ENCODE measurements around the gene SEC61A1.
A peak's percentile ranks its signal among the peaks of the same experiment; 100 is the strongest.

Gene SEC61A1

GRCh38 chr3:128060473-128061381 is 8.5 kb downstream of the SEC61A1 start:
- no peak for DNase-seq

- no peak for DNase-seq
These were observed 10.0 kb downstream of the SEC61A1 start for GRCh38 chr3:128062033-128062745.

- no peak for DNase-seq
These were observed 11.6 kb downstream of the SEC61A1 start for GRCh38 chr3:128063865-128064264.

GRCh38 chr3:128064962-128065361 is 12.7 kb downstream of the SEC61A1 start:
- DNase-seq: no peak

- no peak for DNase-seq
These were observed 13.9 kb downstream of the SEC61A1 start for GRCh38 chr3:128066114-128066513.

- no peak for DNase-seq
These were observed 14.4 kb downstream of the SEC61A1 start for GRCh38 chr3:128066676-128067075.

GRCh38 chr3:128067489-128067888 is 15.3 kb downstream of the SEC61A1 start:
- no peak for DNase-seq

- DNase-seq: no peak
These were observed 16.0 kb downstream of the SEC61A1 start for GRCh38 chr3:128068156-128068620.

- DNase-seq: no peak
These were observed 17.0 kb downstream of the SEC61A1 start for GRCh38 chr3:128069271-128069670.

GRCh38 chr3:128070898-128071591 is 18.8 kb downstream of the SEC61A1 start:
- DNase-seq: no peak

- no peak for DNase-seq
These were observed 19.7 kb downstream of the SEC61A1 start for GRCh38 chr3:128071771-128072453.

- DNase-seq: no peak
These were observed 20.4 kb downstream of the SEC61A1 start for GRCh38 chr3:128072454-128073184.

- DNase-seq: no peak
These were observed 21.0 kb downstream of the SEC61A1 start for GRCh38 chr3:128073185-128073725.

GRCh38 chr3:128073807-128074206 is 21.6 kb downstream of the SEC61A1 start:
- no peak for DNase-seq

GRCh38 chr3:128074851-128075521 is 22.7 kb downstream of the SEC61A1 start:
- no peak for DNase-seq

- DNase-seq: peak; percentile 76
These were observed 23.6 kb downstream of the SEC61A1 start for GRCh38 chr3:128075522-128076482.

- peak; percentile 32 for DNase-seq
These were observed 24.4 kb downstream of the SEC61A1 start for GRCh38 chr3:128076483-128077201.

GRCh38 chr3:128077202-128077624 is 25.0 kb downstream of the SEC61A1 start:
- DNase-seq: no peak

- DNase-seq: no peak
These were observed 25.4 kb downstream of the SEC61A1 start for GRCh38 chr3:128077665-128078064.

Measured in stimulated activated naive CD4-positive, alpha-beta T cell treated with Interleukin-2 at 50 U/mL for 16 hours (primary cell).